ENCODE measurements around the gene WDFY4.
A peak's percentile ranks its signal among the peaks of the same experiment; 100 is the strongest.

The WDFY4 gene

GRCh38 chr10:48792687-48793096, 108.0 kb downstream of the WDFY4 start:
- Mint-ChIP-seq H3K9me3 (no peaks in the 10 kb centered on the region), H3K4me3 (no peak overlapping the region), H3K36me3 (ENCODE audit: low read depth) (no peaks in the 10 kb centered on the region), H3K4me1 (no peaks in the 10 kb centered on the region), H3K27ac (no peak overlapping the region), H3K27me3 (ENCODE audit: low read depth, poor library complexity) (peaks cover 30% of the 10 kb centered on the region)
- TF ChIP-seq CTCF (IDR thresholded peaks at IDR 0.05): no peak
- DNase-seq: no peak

GRCh38 chr10:48794074-48794473, 109.4 kb downstream of the WDFY4 start:
- Mint-ChIP-seq H3K4me1 (no peaks in the 10 kb centered on the region), H3K27ac (no peak overlapping the region), H3K36me3 (ENCODE audit: low read depth) (no peaks in the 10 kb centered on the region), H3K27me3 (ENCODE audit: low read depth, poor library complexity) (peaks cover 25% of the 10 kb centered on the region), H3K4me3 (no peak overlapping the region), H3K9me3 (peaks cover under 1% of the 10 kb centered on the region)
- DNase-seq: no peak
- TF ChIP-seq CTCF (IDR thresholded peaks at IDR 0.05): no peak

- H3K4me1 Mint-ChIP-seq: no peaks in the 10 kb centered on the region
- H3K27ac Mint-ChIP-seq: no peak overlapping the region
- H3K36me3 Mint-ChIP-seq (ENCODE audit: low read depth): no peaks in the 10 kb centered on the region
- H3K9me3 Mint-ChIP-seq: peaks cover 10% of the 10 kb centered on the region
- no peak for DNase-seq
- no peak for TF ChIP-seq CTCF (IDR thresholded peaks at IDR 0.05)
- H3K4me3 Mint-ChIP-seq: no peak overlapping the region
- H3K27me3 Mint-ChIP-seq (ENCODE audit: low read depth, poor library complexity): peaks cover 9% of the 10 kb centered on the region
Measured at GRCh38 chr10:48796713-48797245, 112.1 kb downstream of the WDFY4 start.

- Mint-ChIP-seq H3K27ac (no peak overlapping the region), H3K4me3 (no peak overlapping the region), H3K36me3 (ENCODE audit: low read depth) (no peaks in the 10 kb centered on the region), H3K27me3 (ENCODE audit: low read depth, poor library complexity) (peaks cover 7% of the 10 kb centered on the region), H3K4me1 (no peaks in the 10 kb centered on the region), H3K9me3 (peaks cover 10% of the 10 kb centered on the region)
- no peak for DNase-seq
- TF ChIP-seq CTCF (IDR thresholded peaks at IDR 0.05): no peak
Measured at GRCh38 chr10:48797830-48798229, 113.2 kb downstream of the WDFY4 start.

GRCh38 chr10:48798481-48799254, 114.0 kb downstream of the WDFY4 start:
- Mint-ChIP-seq H3K9me3 (peaks cover 10% of the 10 kb centered on the region), H3K36me3 (ENCODE audit: low read depth) (no peaks in the 10 kb centered on the region), H3K27ac (peak overlapping the region; percentile 15), H3K4me3 (no peak overlapping the region), H3K4me1 (peaks cover under 1% of the 10 kb centered on the region), H3K27me3 (ENCODE audit: low read depth, poor library complexity) (peaks cover 13% of the 10 kb centered on the region)
- no peak for TF ChIP-seq CTCF (IDR thresholded peaks at IDR 0.05)
- DNase-seq: no peak
